Activated naive CD8-positive, alpha-beta T cell treated with anti-CD3 and anti-CD28 coated beads for 36 hours (primary cell): ENCODE measurements around the gene RNF181. TPM values are rescaled to one million over a fixed set of nuclear protein-coding genes. Genes with fewer than 3 reads are reported as not detected.
"Not testable (repeated sequence)": the region's sequence is repeated elsewhere in the genome, so short reads cannot be mapped to it uniquely, and the experiment has no call there.

ENCODE experiments used
- DNase-seq: peaks from one replicate; pipeline ENCODE4 v3.0.0; 2021
- H3K27ac Mint-ChIP-seq: one replicate; pipeline ENCODE4 v1.8.0; 2022; ENCODE audit warnings: mild to moderate bottlenecking, moderate library complexity, mixed read lengths
- H3K27me3 Mint-ChIP-seq: one replicate; pipeline ENCODE4 v1.8.0; 2022; ENCODE audit warnings: mild to moderate bottlenecking, mixed read lengths
- H3K36me3 Mint-ChIP-seq: one replicate; pipeline ENCODE4 v1.8.0; 2021; ENCODE audit warnings: mild to moderate bottlenecking, mixed read lengths
- H3K4me1 Mint-ChIP-seq: one replicate; pipeline ENCODE4 v1.8.0; 2021; ENCODE audit warnings: mixed read lengths
- H3K4me3 Mint-ChIP-seq: one replicate; pipeline ENCODE4 v1.8.0; 2022; ENCODE audit warnings: mild to moderate bottlenecking, moderate library complexity, mixed read lengths
- H3K9me3 Mint-ChIP-seq: one replicate; pipeline ENCODE4 v1.8.0; 2022; ENCODE audit warnings: mixed read lengths
- total RNA-seq, 2 experiments: library from RNA; stranded (reverse); gene quantifications; one replicate each; pipeline ENCODE4 v1.2.3, GENCODE V29; 2021

The RNF181 gene
- total RNA-seq, 2 experiments from 2014 or later, result 90.9 to 104 TPM

DNA sequence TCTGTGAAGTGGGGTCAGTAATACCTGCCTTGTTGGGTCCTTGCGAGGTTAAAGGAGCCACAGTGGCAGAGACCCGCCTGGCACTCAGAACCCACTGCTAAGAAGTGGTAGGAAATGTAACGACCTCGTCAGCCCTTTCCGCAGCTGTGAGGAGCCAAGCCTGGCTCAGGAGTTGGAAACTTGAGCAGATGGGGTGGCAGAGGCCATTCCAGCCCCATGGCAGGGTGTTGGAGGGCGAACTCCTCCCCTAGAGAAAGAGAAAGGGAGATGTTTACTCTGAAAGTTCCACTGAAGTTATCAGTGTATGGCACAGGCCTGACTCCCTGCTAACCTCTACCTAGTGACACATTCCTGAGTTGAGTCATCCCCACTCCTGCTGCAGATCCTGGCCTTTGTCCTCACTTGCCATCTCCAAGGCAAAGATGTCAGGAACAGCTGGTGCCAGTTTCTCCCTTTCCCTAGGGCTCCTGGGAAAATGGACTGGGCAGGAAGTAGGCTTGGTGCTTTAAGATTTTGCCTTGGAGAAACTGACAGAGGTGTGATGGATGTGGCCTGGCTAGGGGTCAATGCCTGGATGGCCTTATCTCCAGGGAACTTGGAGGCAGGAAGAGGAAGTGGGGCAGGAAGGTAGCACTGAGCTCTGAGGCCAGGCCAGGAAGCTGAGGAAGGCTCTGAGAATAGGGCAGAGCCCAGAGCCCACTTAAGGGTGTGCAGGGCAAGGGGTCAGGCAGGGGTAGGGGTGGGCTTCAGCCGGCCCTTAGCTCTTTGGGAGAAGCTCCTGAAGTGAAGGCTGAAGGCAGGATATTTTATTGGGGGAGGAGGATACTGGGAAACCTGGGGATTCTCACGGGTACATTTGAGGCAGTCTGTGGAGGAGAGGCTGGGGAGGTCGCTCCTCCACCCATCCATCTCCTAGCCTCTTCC, 10.4 kb upstream of the RNF181 start:
- H3K9me3 Mint-ChIP-seq, result no peaks in the 10 kb centered on the region
- H3K4me3 Mint-ChIP-seq, result peak overlapping the region; percentile 82
- peaks cover 18% of the 10 kb centered on the region for H3K36me3 Mint-ChIP-seq
- no peaks in the 10 kb centered on the region for H3K27me3 Mint-ChIP-seq
- peaks cover 46% of the 10 kb centered on the region for H3K4me1 Mint-ChIP-seq
- DNase-seq, result peak; percentile 38
- H3K27ac Mint-ChIP-seq, result peak overlapping the region; percentile 91

DNA sequence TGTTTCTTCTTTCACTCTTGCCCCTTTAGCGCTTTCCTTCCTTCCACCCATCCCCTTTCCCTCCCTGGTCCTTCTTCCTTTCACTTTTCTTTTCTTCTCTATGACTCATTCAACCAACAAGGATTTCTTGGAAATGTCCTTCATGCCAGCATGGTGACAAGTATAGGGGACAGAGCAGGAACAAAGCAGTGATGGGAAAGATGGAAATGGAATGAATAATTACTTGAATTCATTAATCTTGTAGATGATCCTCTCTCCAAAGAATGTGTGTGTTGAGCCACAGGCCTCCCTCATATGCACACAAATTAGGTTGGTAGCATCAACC, 9.8 kb upstream of the RNF181 start:
- Mint-ChIP-seq H3K9me3 (no peaks in the 10 kb centered on the region), H3K27me3 (no peaks in the 10 kb centered on the region), H3K27ac (peak overlapping the region; percentile 91), H3K36me3 (peaks cover 16% of the 10 kb centered on the region), H3K4me3 (peak overlapping the region; percentile 82), H3K4me1 (peaks cover 44% of the 10 kb centered on the region)
- no peak for DNase-seq

DNA sequence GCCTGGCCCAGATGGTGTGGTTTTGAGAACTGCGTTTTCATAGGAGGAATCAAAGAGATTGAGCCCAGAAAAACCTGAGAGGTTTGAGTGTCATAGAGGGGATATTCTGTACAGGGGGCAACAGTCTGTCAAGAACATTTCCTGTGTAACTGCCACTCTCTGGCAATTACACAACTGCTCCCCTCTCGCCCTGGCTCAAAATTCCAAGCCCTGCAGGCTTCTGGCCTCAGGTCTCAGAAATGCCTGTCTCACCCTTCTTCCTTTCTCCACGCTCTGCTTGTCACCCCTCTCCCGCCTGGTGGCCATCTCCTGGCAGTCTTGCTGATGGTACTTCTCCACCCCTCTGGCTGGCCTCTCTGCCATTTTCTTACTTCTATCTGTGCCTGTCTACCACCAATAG, 7.3 kb upstream of the RNF181 start:
- H3K9me3 Mint-ChIP-seq, result no peaks in the 10 kb centered on the region
- H3K27ac Mint-ChIP-seq, result no peak overlapping the region
- DNase-seq, result no peak
- peaks cover 2% of the 10 kb centered on the region for H3K36me3 Mint-ChIP-seq
- H3K4me3 Mint-ChIP-seq, result no peak overlapping the region
- H3K27me3 Mint-ChIP-seq, result no peaks in the 10 kb centered on the region
- H3K4me1 Mint-ChIP-seq, result peaks cover 33% of the 10 kb centered on the region

GRCh38 chr2:85588645-85589044, 6.9 kb upstream of the RNF181 start:
- Mint-ChIP-seq H3K4me1 (peaks cover 30% of the 10 kb centered on the region), H3K36me3 (no peaks in the 10 kb centered on the region), H3K9me3 (no peaks in the 10 kb centered on the region), H3K27ac (no peak overlapping the region), H3K27me3 (no peaks in the 10 kb centered on the region), H3K4me3 (no peak overlapping the region)
- no peak for DNase-seq

DNA sequence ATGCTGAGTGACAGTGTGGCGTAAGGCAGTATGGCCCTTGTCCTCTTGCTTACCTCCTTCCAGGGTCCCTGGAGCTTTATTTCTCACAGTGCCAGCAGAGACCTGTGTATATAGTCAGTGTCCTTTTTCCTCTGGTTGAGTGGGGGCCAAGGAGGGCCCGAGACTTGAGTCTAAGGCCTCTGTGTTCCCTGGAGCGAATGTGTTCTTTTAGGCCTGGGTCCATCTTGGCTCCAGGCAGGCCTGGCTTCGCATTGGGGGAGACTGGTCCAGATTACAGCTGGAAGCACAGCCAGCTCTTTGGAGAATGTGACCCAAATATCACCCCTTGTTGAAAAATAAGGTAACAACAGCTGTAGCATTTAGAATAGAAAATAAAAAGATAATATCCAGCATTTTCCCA, 6.4 kb upstream of the RNF181 start:
- Mint-ChIP-seq H3K9me3 (no peaks in the 10 kb centered on the region), H3K27me3 (no peaks in the 10 kb centered on the region), H3K27ac (no peak overlapping the region), H3K4me3 (no peak overlapping the region), H3K36me3 (no peaks in the 10 kb centered on the region), H3K4me1 (peaks cover 27% of the 10 kb centered on the region)
- DNase-seq, result no peak

DNA sequence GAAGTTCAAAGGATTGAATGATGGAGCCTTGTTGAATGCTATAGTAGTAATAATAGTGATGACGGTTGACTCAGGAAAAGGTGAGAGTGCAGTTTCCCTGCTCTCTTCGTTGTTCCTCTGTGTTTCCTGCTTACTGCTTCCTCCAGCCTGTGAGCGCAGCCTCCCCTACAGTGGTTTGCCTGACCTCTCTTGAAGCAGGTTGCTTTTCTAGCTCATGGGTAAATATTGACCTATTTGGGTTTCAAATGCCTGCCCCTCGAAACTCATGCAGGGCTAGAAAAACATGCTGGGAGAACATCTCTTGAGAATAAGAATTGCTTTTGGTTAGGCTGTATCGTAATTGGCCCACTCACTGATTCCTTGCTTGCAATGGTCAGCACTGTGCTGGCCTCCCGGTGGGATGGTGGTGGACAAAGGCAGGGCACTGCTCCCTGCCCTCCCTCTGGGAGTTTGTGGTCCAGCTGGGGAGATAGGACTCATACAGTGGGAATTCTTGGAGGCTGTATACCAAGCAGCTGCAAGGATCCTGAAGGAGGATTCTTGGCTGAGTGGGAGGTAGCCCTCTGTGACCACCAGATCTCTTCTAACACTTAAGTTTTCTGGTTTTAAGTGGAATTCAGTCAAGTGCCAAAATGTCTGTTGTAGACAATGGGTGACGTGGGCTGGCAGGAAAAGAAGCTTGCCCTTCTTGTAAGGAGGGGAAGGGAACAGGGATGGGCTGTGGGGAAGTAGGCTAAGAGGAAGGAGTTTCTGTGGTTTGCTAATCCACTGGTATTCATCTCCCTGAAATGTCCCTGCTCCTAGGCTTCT, 5.4 kb upstream of the RNF181 start:
- peaks cover 32% of the 10 kb centered on the region for H3K4me1 Mint-ChIP-seq
- H3K9me3 Mint-ChIP-seq, result no peaks in the 10 kb centered on the region
- H3K36me3 Mint-ChIP-seq, result no peaks in the 10 kb centered on the region
- no peak overlapping the region for H3K27ac Mint-ChIP-seq
- DNase-seq, result no peak
- H3K27me3 Mint-ChIP-seq, result no peaks in the 10 kb centered on the region
- H3K4me3 Mint-ChIP-seq, result no peak overlapping the region

DNA sequence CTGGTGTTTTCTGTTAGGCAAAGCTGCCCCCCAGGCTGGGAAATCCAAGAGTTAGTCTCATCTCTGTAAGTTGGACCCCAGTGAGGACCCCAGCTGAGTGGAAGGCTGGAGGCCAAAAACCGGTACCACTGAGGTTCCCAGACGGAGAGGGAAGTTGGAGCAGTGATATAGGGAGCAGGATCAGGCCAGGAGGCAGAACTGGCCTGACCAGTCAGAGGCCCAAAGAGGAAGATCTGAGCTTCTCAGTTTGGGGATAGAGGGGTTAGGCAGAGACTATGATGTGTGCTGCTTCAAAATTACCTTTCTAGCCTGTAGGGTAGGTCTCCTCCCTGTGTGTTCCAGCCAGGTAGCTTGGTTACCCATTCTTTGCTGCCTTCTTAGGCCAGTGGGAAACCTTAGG, 4.6 kb upstream of the RNF181 start:
- DNase-seq, result no peak
- Mint-ChIP-seq H3K36me3 (peaks cover 4% of the 10 kb centered on the region), H3K4me1 (peaks cover 24% of the 10 kb centered on the region), H3K4me3 (no peak overlapping the region), H3K27me3 (no peaks in the 10 kb centered on the region), H3K27ac (peak overlapping the region; percentile 38), H3K9me3 (no peaks in the 10 kb centered on the region)

DNA sequence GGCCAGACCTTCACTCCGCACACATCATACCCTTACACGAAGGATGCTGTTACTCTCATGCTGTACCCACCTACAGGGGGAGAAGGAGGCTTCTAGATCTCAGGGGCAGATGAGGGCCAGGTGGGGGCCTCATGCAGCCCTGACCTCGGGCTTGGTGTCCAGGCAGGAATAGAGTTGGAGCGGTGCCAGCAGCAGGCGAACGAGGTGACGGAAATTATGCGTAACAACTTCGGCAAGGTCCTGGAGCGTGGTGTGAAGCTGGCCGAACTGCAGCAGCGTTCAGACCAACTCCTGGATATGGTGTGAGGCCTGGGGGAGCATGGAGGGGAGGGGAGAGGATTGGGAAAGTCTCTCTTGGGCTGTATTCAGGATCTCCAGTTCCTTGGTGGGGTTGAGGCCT, 4.0 kb upstream of the RNF181 start:
- no peak overlapping the region for H3K27ac Mint-ChIP-seq
- H3K9me3 Mint-ChIP-seq, result no peaks in the 10 kb centered on the region
- H3K4me1 Mint-ChIP-seq, result peaks cover 22% of the 10 kb centered on the region
- no peak overlapping the region for H3K4me3 Mint-ChIP-seq
- DNase-seq, result no peak
- H3K27me3 Mint-ChIP-seq, result no peaks in the 10 kb centered on the region
- H3K36me3 Mint-ChIP-seq, result peaks cover 4% of the 10 kb centered on the region

DNA sequence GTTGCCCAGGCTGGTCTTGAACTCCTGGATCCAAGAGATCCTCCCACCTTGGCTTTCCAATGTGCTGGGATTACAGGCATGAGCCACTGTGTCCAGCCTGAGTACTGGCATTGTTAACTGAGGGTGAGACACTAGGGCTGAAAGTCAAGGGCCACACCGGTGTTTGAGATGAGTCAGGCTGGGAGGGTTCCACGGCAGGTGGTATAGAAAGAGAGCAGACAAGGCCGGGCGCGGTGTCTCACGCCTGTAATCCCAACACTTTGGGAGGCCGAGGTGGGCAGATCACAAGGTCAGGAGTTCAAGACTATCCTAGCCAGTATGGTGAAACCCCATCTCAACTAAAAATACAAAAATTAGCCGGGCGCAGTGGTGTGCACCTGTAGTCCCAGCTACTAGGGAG, 3.2 kb upstream of the RNF181 start:
- not testable (repeated sequence) for H3K27ac Mint-ChIP-seq, H3K27me3 Mint-ChIP-seq, DNase-seq, H3K9me3 Mint-ChIP-seq, H3K36me3 Mint-ChIP-seq, H3K4me3 Mint-ChIP-seq
- peaks cover 23% of the 10 kb centered on the region for H3K4me1 Mint-ChIP-seq

DNA sequence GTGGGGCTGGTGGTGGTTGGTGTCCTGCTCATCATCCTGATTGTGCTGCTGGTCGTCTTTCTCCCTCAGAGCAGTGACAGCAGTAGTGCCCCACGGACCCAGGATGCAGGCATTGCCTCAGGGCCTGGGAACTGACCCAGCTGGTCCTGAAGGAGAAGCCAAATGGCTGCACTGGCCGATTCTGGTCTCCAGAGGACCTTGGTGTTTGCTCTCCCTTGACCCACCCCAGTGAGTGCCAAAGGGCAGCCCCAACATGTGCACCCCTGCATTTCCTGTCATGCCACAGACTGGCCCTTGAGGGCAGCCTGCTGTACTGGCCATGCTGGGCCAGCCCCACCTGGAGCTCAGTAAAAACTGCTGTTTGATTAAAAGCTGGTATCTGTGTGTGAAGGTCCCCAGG, 2.5 kb upstream of the RNF181 start:
- H3K36me3 Mint-ChIP-seq, result peaks cover 5% of the 10 kb centered on the region
- H3K9me3 Mint-ChIP-seq, result no peaks in the 10 kb centered on the region
- DNase-seq, result no peak
- H3K27ac Mint-ChIP-seq, result no peak overlapping the region
- H3K4me3 Mint-ChIP-seq, result no peak overlapping the region
- peaks cover 19% of the 10 kb centered on the region for H3K4me1 Mint-ChIP-seq
- H3K27me3 Mint-ChIP-seq, result no peaks in the 10 kb centered on the region

GRCh38 chr2:85594715-85595300, 737 bp upstream of the RNF181 start:
- H3K27ac Mint-ChIP-seq, result peak overlapping the region; percentile 96
- H3K4me1 Mint-ChIP-seq, result peaks cover 20% of the 10 kb centered on the region
- no peak for DNase-seq
- no peaks in the 10 kb centered on the region for H3K9me3 Mint-ChIP-seq
- H3K27me3 Mint-ChIP-seq, result no peaks in the 10 kb centered on the region
- peak overlapping the region; percentile 99 for H3K4me3 Mint-ChIP-seq
- H3K36me3 Mint-ChIP-seq, result peaks cover 5% of the 10 kb centered on the region

DNA sequence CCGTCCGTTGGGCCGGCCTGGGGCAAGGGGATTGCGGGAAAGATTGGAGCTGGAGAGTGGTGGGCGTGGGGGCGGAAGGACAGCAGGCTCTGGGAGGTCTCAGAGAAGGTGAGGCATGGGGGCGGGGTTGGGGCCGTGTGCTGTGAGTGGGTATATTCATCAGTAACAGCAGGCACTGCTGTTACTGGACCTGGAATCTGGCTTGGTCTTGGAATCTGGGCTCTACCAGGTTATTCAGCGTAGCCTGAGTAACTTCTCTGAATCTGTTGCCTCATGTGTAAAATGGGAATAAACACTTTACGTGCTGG, 435 bp downstream of the RNF181 start:
- Mint-ChIP-seq H3K9me3 (no peaks in the 10 kb centered on the region), H3K36me3 (peaks cover 5% of the 10 kb centered on the region), H3K27ac (peak overlapping the region; percentile 96), H3K4me1 (peaks cover 16% of the 10 kb centered on the region), H3K27me3 (no peaks in the 10 kb centered on the region), H3K4me3 (peak overlapping the region; percentile 99)
- peak; percentile 44 for DNase-seq

DNA sequence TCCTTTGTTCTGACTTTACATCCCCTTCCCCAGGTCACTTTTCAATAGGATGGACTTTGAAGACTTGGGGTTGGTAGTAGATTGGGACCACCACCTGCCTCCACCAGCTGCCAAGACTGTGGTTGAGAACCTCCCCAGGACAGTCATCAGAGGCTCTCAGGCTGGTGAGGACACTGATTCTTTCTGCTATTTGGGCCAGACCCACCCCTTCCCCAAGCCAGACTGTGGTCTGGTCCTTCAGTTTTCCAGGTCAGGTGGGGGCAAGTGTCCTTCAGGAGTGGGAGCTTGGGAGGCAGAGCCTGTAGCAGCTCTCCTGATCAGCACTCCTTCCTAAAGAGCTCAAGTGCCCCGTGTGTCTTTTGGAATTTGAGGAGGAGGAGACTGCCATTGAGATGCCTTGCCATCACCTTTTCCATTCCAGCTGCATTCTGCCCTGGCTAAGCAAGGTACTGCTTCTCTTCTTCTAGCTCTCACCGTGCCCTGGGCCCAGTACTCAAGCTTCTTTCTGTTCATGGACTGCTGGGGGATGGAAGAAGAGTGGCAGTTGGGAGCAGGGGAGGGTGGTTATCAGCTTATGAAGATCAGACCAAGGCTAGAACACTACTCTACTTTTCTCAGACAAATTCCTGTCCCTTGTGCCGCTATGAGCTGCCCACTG, 1.1 kb downstream of the RNF181 start:
- H3K27ac Mint-ChIP-seq, result peak overlapping the region; percentile 96
- DNase-seq, result no peak
- H3K36me3 Mint-ChIP-seq, result peaks cover 5% of the 10 kb centered on the region
- no peaks in the 10 kb centered on the region for H3K27me3 Mint-ChIP-seq
- H3K4me1 Mint-ChIP-seq, result peaks cover 17% of the 10 kb centered on the region
- no peaks in the 10 kb centered on the region for H3K9me3 Mint-ChIP-seq
- H3K4me3 Mint-ChIP-seq, result peak overlapping the region; percentile 99

DNA sequence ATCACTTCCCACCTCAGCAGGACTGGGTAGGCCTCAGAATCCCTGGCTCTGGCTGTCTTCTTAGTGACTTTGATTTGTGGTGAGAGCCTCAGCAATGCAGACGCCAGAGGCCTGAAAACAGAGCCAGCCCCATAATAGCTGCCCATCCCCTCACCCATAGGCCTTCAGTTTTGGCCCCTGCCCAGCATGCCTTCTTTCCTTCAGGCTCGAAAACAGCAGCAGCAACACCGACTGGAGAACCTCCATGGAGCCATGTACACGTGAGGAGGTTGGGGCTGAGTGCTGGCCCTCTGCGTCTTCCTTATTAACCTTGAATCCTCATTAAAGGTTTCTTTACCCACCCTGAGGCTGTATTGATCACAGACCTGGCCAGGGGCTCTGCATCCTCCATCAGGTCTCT, 1.7 kb downstream of the RNF181 start:
- DNase-seq, result no peak
- Mint-ChIP-seq H3K4me1 (peaks cover 20% of the 10 kb centered on the region), H3K4me3 (no peak overlapping the region), H3K9me3 (no peaks in the 10 kb centered on the region), H3K36me3 (peaks cover 5% of the 10 kb centered on the region), H3K27ac (no peak overlapping the region), H3K27me3 (no peaks in the 10 kb centered on the region)
